G401 (cell line): ENCODE data around the gene KRTAP12-3. TPM values are rescaled to one million over a fixed set of nuclear protein-coding genes. Genes with fewer than 3 reads are reported as not detected.

Source experiments
- DNase-seq: peaks from one replicate; pipeline ENCODE4 v3.0.0-alpha.2; 2015; ENCODE audit warnings: low spot score
- in situ Hi-C: cut with HindIII; loops from 2 replicates; pipeline ENCODE4 v1.10.0; 2016; ENCODE audit warnings: low sequenced_read_pairs, mixed read lengths
- total RNA-seq: library from RNA; depleted of rRNA; stranded (reverse); fragments of >200 nt; shearing (Covaris generic); gene quantifications from 2 replicates; pipeline ENCODE4 v1.2.3, GENCODE V29; 2014; rRNA removed

Gene KRTAP12-3
- total RNA-seq, 1 experiment from 2014 or later = not detected

- no peak for DNase-seq
- in situ Hi-C loops = no loop called here
Measured at GRCh38 chr21:44697811-44698734, 40.3 kb downstream of the KRTAP12-3 start.

GRCh38 chr21:44699502-44700001, 41.8 kb downstream of the KRTAP12-3 start:
- in situ Hi-C loops = no loop called here
- DNase-seq = no peak

- in situ Hi-C loops = no loop called here
- DNase-seq = no peak
Measured at GRCh38 chr21:44700101-44701022, 42.6 kb downstream of the KRTAP12-3 start.

GRCh38 chr21:44701023-44701400, 43.3 kb downstream of the KRTAP12-3 start:
- in situ Hi-C loops = no loop called here
- DNase-seq = no peak

GRCh38 chr21:44701541-44701940, 43.8 kb downstream of the KRTAP12-3 start:
- DNase-seq = no peak
- in situ Hi-C loops = no loop called here

GRCh38 chr21:44702111-44702972, 44.6 kb downstream of the KRTAP12-3 start:
- peak; percentile 64 for DNase-seq
- in situ Hi-C loops = no loop called here

GRCh38 chr21:44702973-44703730, 45.4 kb downstream of the KRTAP12-3 start:
- no peak for DNase-seq
- in situ Hi-C loops = no loop called here

GRCh38 chr21:44703731-44704635, 46.3 kb downstream of the KRTAP12-3 start:
- in situ Hi-C loops = no loop called here
- no peak for DNase-seq

- in situ Hi-C loops = no loop called here
- DNase-seq = no peak
Measured at GRCh38 chr21:44704636-44705001, 46.9 kb downstream of the KRTAP12-3 start.

GRCh38 chr21:44706026-44706705, 48.4 kb downstream of the KRTAP12-3 start:
- no peak for DNase-seq
- in situ Hi-C loops = no loop called here

GRCh38 chr21:44706706-44707581, 49.2 kb downstream of the KRTAP12-3 start:
- in situ Hi-C loops = no loop called here
- DNase-seq = no peak

Other genes with a start within 250 kb of the KRTAP12-3 start
- 0.55 and 2.3 TPM in 2 replicates for gene LRRC3, start 202.4 kb upstream of the KRTAP12-3 start, total RNA-seq
- gene KRTAP10-1, start 117.7 kb upstream of the KRTAP12-3 start, total RNA-seq = not detected in 2 replicates
- gene KRTAP10-2, start 106.4 kb upstream of the KRTAP12-3 start, total RNA-seq = not detected in 2 replicates
- gene KRTAP10-3, start 99.1 kb upstream of the KRTAP12-3 start, total RNA-seq = not detected in 2 replicates
- not detected in 2 replicates for gene KRTAP10-4, start 84.2 kb upstream of the KRTAP12-3 start, total RNA-seq
- gene KRTAP10-5, start 77.3 kb upstream of the KRTAP12-3 start, total RNA-seq = not detected in 2 replicates
- gene KRTAP10-6, start 65.4 kb upstream of the KRTAP12-3 start, total RNA-seq = not detected in 2 replicates
- not detected in 2 replicates for gene KRTAP10-7, start 57.3 kb upstream of the KRTAP12-3 start, total RNA-seq
- not detected in 2 replicates for gene KRTAP10-8, start 45.9 kb upstream of the KRTAP12-3 start, total RNA-seq
- gene KRTAP10-9, start 30.8 kb upstream of the KRTAP12-3 start, total RNA-seq = not detected in 2 replicates
- not detected in 2 replicates for gene KRTAP10-10, start 20.6 kb upstream of the KRTAP12-3 start, total RNA-seq
- gene KRTAP10-11, start 11.5 kb upstream of the KRTAP12-3 start, total RNA-seq = not detected in 2 replicates
- gene KRTAP12-4, start 3.3 kb upstream of the KRTAP12-3 start, total RNA-seq = not detected in 2 replicates
- not detected in 2 replicates for gene KRTAP12-2, start 9.0 kb downstream of the KRTAP12-3 start, total RNA-seq
- gene KRTAP12-1, start 24.2 kb downstream of the KRTAP12-3 start, total RNA-seq = not detected in 2 replicates
- not detected in 2 replicates for gene KRTAP10-12, start 39.2 kb downstream of the KRTAP12-3 start, total RNA-seq
- gene TSPEAR, start 53.6 kb downstream of the KRTAP12-3 start, total RNA-seq = not detected in 2 replicates
- 55.2 and 61.8 TPM in 2 replicates for gene UBE2G2, start 143.9 kb downstream of the KRTAP12-3 start, total RNA-seq
- gene SUMO3, start 160.1 kb downstream of the KRTAP12-3 start, total RNA-seq = 54.2 and 59.0 TPM in 2 replicates
- gene PTTG1IP, start 215.8 kb downstream of the KRTAP12-3 start, total RNA-seq = 172 and 243 TPM in 2 replicates